ENCODE data around the gene EPB41. TPM values are rescaled to one million over a fixed set of nuclear protein-coding genes. Genes with fewer than 3 reads are reported as not detected.

The EPB41 gene
- total and polyA plus RNA-seq, 9 of the 15 experiments (the other 6 are each of a cell fraction or from before 2014, with no cell fraction given): 3.7 to 213 (median 141) TPM

GRCh38 chr1:29120947-29121485 lies 206.6 kb downstream of the EPB41 start (continued):
- TF ChIP-seq KLF10 (CRISPR knock-in tag; IDR thresholded peaks at IDR 0.05): no peak
- peak; percentile 22 for TF ChIP-seq FIP1L1 (IDR thresholded peaks at IDR 0.05; ENCODE audit: low read depth, low read length, poor library complexity, severe bottlenecking)
- TF ChIP-seq PHF8 (IDR thresholded peaks at IDR 0.05; ENCODE audit: borderline replicate concordance, low read length): no peak
- no peak for TF ChIP-seq PRDM10 (IDR thresholded peaks at IDR 0.05; ENCODE audit: partially characterized antibody)
- TF ChIP-seq, protein P1, sequence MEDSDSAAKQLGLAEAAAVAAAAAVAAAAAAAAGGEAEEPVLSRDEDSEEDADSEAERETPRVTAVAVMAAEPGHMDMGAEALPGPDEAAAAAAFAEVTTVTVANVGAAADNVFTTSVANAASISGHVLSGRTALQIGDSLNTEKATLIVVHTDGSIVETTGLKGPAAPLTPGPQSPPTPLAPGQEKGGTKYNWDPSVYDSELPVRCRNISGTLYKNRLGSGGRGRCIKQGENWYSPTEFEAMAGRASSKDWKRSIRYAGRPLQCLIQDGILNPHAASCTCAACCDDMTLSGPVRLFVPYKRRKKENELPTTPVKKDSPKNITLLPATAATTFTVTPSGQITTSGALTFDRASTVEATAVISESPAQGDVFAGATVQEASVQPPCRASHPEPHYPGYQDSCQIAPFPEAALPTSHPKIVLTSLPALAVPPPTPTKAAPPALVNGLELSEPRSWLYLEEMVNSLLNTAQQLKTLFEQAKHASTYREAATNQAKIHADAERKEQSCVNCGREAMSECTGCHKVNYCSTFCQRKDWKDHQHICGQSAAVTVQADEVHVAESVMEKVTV (CRISPR knock-in tag; IDR thresholded peaks at IDR 0.05): no peak
- no peak for TF ChIP-seq HDAC1 (IDR thresholded peaks at IDR 0.05)
- no peak for TF ChIP-seq ZKSCAN1 (IDR thresholded peaks at IDR 0.05; ENCODE audit: low read depth, low read length)
- TF ChIP-seq TBP (optimal IDR thresholded peaks at IDR 0.05; ENCODE audit: low read depth, low read length): no peak
- TF ChIP-seq RBM25 (IDR thresholded peaks at IDR 0.05; ENCODE audit: low read depth, low read length, severe bottlenecking): no peak
- no peak for TF ChIP-seq CBX5 (IDR thresholded peaks at IDR 0.05; ENCODE audit: borderline replicate concordance, low read depth)
- TF ChIP-seq, protein P2, sequence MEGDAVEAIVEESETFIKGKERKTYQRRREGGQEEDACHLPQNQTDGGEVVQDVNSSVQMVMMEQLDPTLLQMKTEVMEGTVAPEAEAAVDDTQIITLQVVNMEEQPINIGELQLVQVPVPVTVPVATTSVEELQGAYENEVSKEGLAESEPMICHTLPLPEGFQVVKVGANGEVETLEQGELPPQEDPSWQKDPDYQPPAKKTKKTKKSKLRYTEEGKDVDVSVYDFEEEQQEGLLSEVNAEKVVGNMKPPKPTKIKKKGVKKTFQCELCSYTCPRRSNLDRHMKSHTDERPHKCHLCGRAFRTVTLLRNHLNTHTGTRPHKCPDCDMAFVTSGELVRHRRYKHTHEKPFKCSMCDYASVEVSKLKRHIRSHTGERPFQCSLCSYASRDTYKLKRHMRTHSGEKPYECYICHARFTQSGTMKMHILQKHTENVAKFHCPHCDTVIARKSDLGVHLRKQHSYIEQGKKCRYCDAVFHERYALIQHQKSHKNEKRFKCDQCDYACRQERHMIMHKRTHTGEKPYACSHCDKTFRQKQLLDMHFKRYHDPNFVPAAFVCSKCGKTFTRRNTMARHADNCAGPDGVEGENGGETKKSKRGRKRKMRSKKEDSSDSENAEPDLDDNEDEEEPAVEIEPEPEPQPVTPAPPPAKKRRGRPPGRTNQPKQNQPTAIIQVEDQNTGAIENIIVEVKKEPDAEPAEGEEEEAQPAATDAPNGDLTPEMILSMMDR (IDR thresholded peaks at IDR 0.05 in 2 of 3, conservative IDR thresholded peaks at IDR 0.05 in 1 of 3; ENCODE audit: insufficient read depth in 2 of 3, low read depth in 1 of 3, low read length in 3 of 3): peak in 2 of 3 experiments; percentile 1 to 22; a peak in 2 of 6 replicates
- TF ChIP-seq CREBBP (IDR thresholded peaks at IDR 0.05; ENCODE audit: low read depth, low read length): no peak
- TF ChIP-seq ZNF589 (CRISPR knock-in tag; IDR thresholded peaks at IDR 0.05; ENCODE audit: low read depth): no peak
- TF ChIP-seq TBL1XR1 (IDR thresholded peaks at IDR 0.05; ENCODE audit: low read length in 2 of 2): no peak
- TF ChIP-seq SAFB (IDR thresholded peaks at IDR 0.05; ENCODE audit: borderline replicate concordance, low read depth, low read length): no peak
- no peak for TF ChIP-seq ZNF512 (tag; IDR thresholded peaks at IDR 0.05)
- TF ChIP-seq RBM22 (IDR thresholded peaks at IDR 0.05; ENCODE audit: low read depth, low read length, poor library complexity, severe bottlenecking): peak; percentile 94
- no peak for TF ChIP-seq ZNF12 (CRISPR knock-in tag; IDR thresholded peaks at IDR 0.05)
- TF ChIP-seq MAZ (CRISPR knock-in tag; conservative IDR thresholded peaks at IDR 0.05 in 1 of 2, IDR thresholded peaks at IDR 0.05 in 1 of 2): no peak
- no peak for TF ChIP-seq ZNF561 (CRISPR knock-in tag; conservative IDR thresholded peaks at IDR 0.05)
